H1 (cell line): Measurements from ENCODE around the gene NUBP2.

Source experiments
- CEBPB ChIP-seq: IDR thresholded peaks from 2 replicates; pipeline ENCODE4 v1.6.1; 2012; ENCODE audit warnings: low read depth, low read length
- GABPA ChIP-seq: IDR thresholded peaks from 2 replicates; pipeline ENCODE4 v1.6.1; 2011; ENCODE audit warnings: mild to moderate bottlenecking, low read length, moderate library complexity, borderline replicate concordance; ENCODE audit not compliant: insufficient read depth
- TEAD4 ChIP-seq: IDR thresholded peaks from 2 replicates; pipeline ENCODE4 v1.6.1; 2012; ENCODE audit warnings: low read depth, low read length, inconsistent platforms, mixed read lengths
- ZNF274 ChIP-seq: IDR thresholded peaks from 2 replicates; pipeline ENCODE4 v1.7.0; 2012; ENCODE audit warnings: low read length, borderline replicate concordance; ENCODE audit errors: extremely low read depth

- no peak for TF ChIP-seq GABPA
- TF ChIP-seq TEAD4 = no peak
- no peak for TF ChIP-seq ZNF274
- TF ChIP-seq CEBPB = no peak
Observed at GRCh38 chr16:1787056-1787321, 4.2 kb downstream of the NUBP2 start.
